RWPE2 (cell line): Measurements from ENCODE around the gene MAP3K20.

Source experiments
- ATAC-seq: fragments of 200-7000 bp; cut with Tn5 transposase; 3 replicates; pipeline ENCODE4 v1.9.1; 2021; ENCODE audit warnings: low read depth
- DNase-seq: peaks from one replicate; pipeline ENCODE4 v3.0.0-alpha.2; 2020; ENCODE audit warnings: low spot score
- H3K27ac ChIP-seq: fragments of 450-650 bp; 2 replicates; pipeline ENCODE4 v1.5.1; 2017; ENCODE audit warnings: mild to moderate bottlenecking; ENCODE audit not compliant: poor library complexity, severe bottlenecking
- H3K27me3 ChIP-seq: fragments of 250-450 bp; sonication (Bioruptor Pico); 2 replicates; pipeline ENCODE4 v1.5.1; 2021; ENCODE audit warnings: mild to moderate bottlenecking, moderate library complexity; ENCODE audit not compliant: insufficient read depth, poor library complexity, severe bottlenecking
- H3K36me3 ChIP-seq: fragments of 250-450 bp; sonication (Bioruptor Pico); 2 replicates; pipeline ENCODE4 v1.5.1; 2020; ENCODE audit warnings: low read depth, mild to moderate bottlenecking, moderate library complexity
- H3K4me1 ChIP-seq: fragments of 250-450 bp; sonication (Bioruptor Pico); 2 replicates; pipeline ENCODE4 v1.5.1; 2021; ENCODE audit warnings: mild to moderate bottlenecking, moderate library complexity; ENCODE audit not compliant: insufficient read depth, poor library complexity, severe bottlenecking
- H3K4me3 ChIP-seq: fragments of 250-450 bp; sonication (Bioruptor Pico); 2 replicates; pipeline ENCODE4 v1.5.1; 2021; ENCODE audit warnings: mild to moderate bottlenecking, moderate library complexity; ENCODE audit not compliant: severe bottlenecking
- H3K9me3 ChIP-seq: fragments of 250-450 bp; sonication (Bioruptor Pico); 2 replicates; pipeline ENCODE4 v1.5.1; 2021; ENCODE audit warnings: mild to moderate bottlenecking, moderate library complexity; ENCODE audit not compliant: severe bottlenecking
- TF ChIP-seq, protein P1 (sequence below): fragments of 450-650 bp; IDR thresholded peaks from one replicate; pipeline ENCODE4 v1.5.1; 2017; ENCODE audit warnings: mild to moderate bottlenecking, moderate library complexity; ENCODE audit not compliant: poor library complexity, severe bottlenecking

Gene MAP3K20

DNA sequence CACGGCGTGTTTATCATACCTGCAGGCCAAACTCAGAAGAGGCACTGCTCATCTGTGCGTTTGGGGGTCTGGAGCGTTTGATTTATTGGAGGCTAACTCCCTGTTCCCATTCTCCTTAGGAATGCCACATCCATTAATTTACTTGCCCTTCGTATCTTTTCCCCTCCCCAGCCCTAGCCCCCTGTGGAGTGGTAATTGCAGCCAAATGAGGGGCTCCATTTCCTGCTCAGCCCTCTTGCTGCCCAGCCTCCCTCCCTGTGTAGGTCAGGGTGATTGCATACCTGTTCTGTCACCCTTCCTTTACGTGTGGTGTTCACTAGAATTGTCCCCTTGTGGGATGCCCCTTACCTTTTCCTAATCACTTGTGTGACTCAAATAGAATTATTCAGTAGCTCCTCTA lies 120.4 kb downstream of the MAP3K20 start:
- Histone ChIP-seq H3K4me1 (peaks cover 3% of the 10 kb centered on the region), H3K27ac (no peak overlapping the region), H3K27me3 (no peaks in the 10 kb centered on the region), H3K9me3 (no peaks in the 10 kb centered on the region), H3K36me3 (peaks cover 72% of the 10 kb centered on the region), H3K4me3 (no peak overlapping the region)
- DNase-seq (no peak), ATAC-seq (no peak)
- TF ChIP-seq, protein P1, sequence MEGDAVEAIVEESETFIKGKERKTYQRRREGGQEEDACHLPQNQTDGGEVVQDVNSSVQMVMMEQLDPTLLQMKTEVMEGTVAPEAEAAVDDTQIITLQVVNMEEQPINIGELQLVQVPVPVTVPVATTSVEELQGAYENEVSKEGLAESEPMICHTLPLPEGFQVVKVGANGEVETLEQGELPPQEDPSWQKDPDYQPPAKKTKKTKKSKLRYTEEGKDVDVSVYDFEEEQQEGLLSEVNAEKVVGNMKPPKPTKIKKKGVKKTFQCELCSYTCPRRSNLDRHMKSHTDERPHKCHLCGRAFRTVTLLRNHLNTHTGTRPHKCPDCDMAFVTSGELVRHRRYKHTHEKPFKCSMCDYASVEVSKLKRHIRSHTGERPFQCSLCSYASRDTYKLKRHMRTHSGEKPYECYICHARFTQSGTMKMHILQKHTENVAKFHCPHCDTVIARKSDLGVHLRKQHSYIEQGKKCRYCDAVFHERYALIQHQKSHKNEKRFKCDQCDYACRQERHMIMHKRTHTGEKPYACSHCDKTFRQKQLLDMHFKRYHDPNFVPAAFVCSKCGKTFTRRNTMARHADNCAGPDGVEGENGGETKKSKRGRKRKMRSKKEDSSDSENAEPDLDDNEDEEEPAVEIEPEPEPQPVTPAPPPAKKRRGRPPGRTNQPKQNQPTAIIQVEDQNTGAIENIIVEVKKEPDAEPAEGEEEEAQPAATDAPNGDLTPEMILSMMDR, result no peak

GRCh38 chr2:173196638-173197037 lies 121.0 kb downstream of the MAP3K20 start:
- Histone ChIP-seq H3K4me1 (peaks cover under 1% of the 10 kb centered on the region), H3K27me3 (no peaks in the 10 kb centered on the region), H3K27ac (no peak overlapping the region), H3K9me3 (no peaks in the 10 kb centered on the region), H3K4me3 (no peak overlapping the region), H3K36me3 (peaks cover 72% of the 10 kb centered on the region)
- TF ChIP-seq, protein P1, result no peak
- no peak for ATAC-seq
- no peak for DNase-seq

DNA sequence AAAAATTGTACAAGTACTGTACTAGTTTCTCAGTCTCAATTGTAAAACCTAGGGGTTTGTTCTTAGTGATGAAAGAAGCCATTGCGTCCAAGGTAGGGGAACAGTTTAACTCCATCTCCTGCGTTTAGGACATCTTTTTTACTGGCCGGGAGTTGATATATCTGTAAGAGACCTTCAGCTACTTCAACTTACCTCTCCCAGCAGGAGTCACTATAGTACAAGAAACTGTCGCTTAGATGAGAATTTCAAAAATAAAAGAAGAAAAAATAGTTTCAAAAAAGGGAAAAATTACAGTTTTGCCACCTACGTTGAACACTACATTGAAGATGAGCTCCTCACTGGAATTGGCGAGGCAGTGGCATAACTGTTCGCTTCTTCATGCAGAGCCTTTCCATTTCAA lies 122.7 kb downstream of the MAP3K20 start:
- DNase-seq (no peak), ATAC-seq (no peak)
- TF ChIP-seq, protein P1, result no peak
- H3K36me3 ChIP-seq, result peaks cover 57% of the 10 kb centered on the region
- no peaks in the 10 kb centered on the region for H3K9me3 ChIP-seq
- no peak overlapping the region for H3K4me3 ChIP-seq
- no peaks in the 10 kb centered on the region for H3K4me1 ChIP-seq
- H3K27ac ChIP-seq, result no peak overlapping the region
- no peaks in the 10 kb centered on the region for H3K27me3 ChIP-seq

GRCh38 chr2:173199294-173199693 lies 123.6 kb downstream of the MAP3K20 start:
- H3K36me3 ChIP-seq, result peaks cover 58% of the 10 kb centered on the region
- H3K27me3 ChIP-seq, result no peaks in the 10 kb centered on the region
- DNase-seq (no peak), ATAC-seq (no peak)
- TF ChIP-seq, protein P1, result no peak
- H3K4me3 ChIP-seq, result no peak overlapping the region
- H3K4me1 ChIP-seq, result no peaks in the 10 kb centered on the region
- no peaks in the 10 kb centered on the region for H3K9me3 ChIP-seq
- H3K27ac ChIP-seq, result no peak overlapping the region

- Histone ChIP-seq H3K4me1 (no peaks in the 10 kb centered on the region), H3K36me3 (peaks cover 47% of the 10 kb centered on the region), H3K4me3 (no peak overlapping the region), H3K27ac (no peak overlapping the region), H3K9me3 (no peaks in the 10 kb centered on the region), H3K27me3 (no peaks in the 10 kb centered on the region)
- ATAC-seq, result no peak
- no peak for DNase-seq
- TF ChIP-seq, protein P1, result no peak
Observed at GRCh38 chr2:173202570-173202969, 126.9 kb downstream of the MAP3K20 start.
